PC-9 (cell line): Measurements from ENCODE around the gene NUMB. TPM values are rescaled to one million over a fixed set of nuclear protein-coding genes. Genes with fewer than 3 reads are reported as not detected.

Source experiments
- BruUV-seq: library from RNA; stranded (reverse); fragments of 400-500 nt; replicated peaks from 2 replicates; lab custom pipeline; 2021; lab: Mats Ljungman, UMichigan
- CTCF ChIA-PET: fragments of 300-600 bp; sonication (Branson Sonifier 250); formaldehyde crosslinking; loops from one replicate; lab custom pipeline; 2022; ENCODE audit warnings: antibody characterized with exemption; lab: Charles Lee
- POLR2A ChIA-PET: fragments of 300-600 bp; sonication (Branson Sonifier 250); formaldehyde crosslinking; loops from one replicate; lab custom pipeline; 2022; ENCODE audit warnings: antibody characterized with exemption; ENCODE audit not compliant: unreplicated experiment; lab: Charles Lee
- DNase-seq, 2 experiments: peaks; one replicate each; pipeline versions ENCODE4 v3.0.0 to v3.0.0-alpha.2; 2015 to 2022; ENCODE audit warnings: mixed read lengths in 1 of 2
- H2AFZ ChIP-seq: fragments of 200-600 bp; sonication (generic); 2 replicates; pipeline ENCODE4 v1.8.1; 2017; ENCODE audit warnings: antibody characterized with exemption
- H3F3A ChIP-seq: fragments of 200-600 bp; sonication (generic); 2 replicates; pipeline ENCODE4 v1.8.1; 2017; ENCODE audit warnings: antibody characterized with exemption, mild to moderate bottlenecking, low read depth; ENCODE audit not compliant: insufficient read depth
- H3K27ac ChIP-seq: fragments of 200-600 bp; sonication (generic); 2 replicates; pipeline ENCODE4 v1.6.1; 2016; ENCODE audit warnings: mixed run types
- H3K27me3 ChIP-seq: fragments of 200-600 bp; sonication (generic); 2 replicates; pipeline ENCODE4 v1.6.1; 2016; ENCODE audit warnings: low read depth, mixed run types; ENCODE audit not compliant: insufficient read depth
- H3K36me3 ChIP-seq: fragments of 200-600 bp; sonication (generic); 2 replicates; pipeline ENCODE4 v1.6.1; 2016; ENCODE audit warnings: low read depth, mixed run types
- H3K4me1 ChIP-seq: fragments of 200-600 bp; sonication (generic); replicated peaks from 2 replicates; pipeline ENCODE4 v1.6.1; 2016; ENCODE audit warnings: mixed run types; ENCODE audit not compliant: insufficient read depth
- H3K4me2 ChIP-seq: fragments of 200-600 bp; sonication (generic); 2 replicates; pipeline ENCODE4 v1.6.1; 2017; ENCODE audit warnings: mixed run types
- H3K4me3 ChIP-seq: fragments of 200-600 bp; sonication (generic); 2 replicates; pipeline ENCODE4 v1.6.1; 2016; ENCODE audit warnings: mixed run types
- H3K79me2 ChIP-seq: fragments of 200-600 bp; sonication (generic); 2 replicates; pipeline ENCODE4 v1.6.1; 2017; ENCODE audit warnings: low read depth, mixed run types
- H3K9me2 ChIP-seq: fragments of 200-600 bp; sonication (generic); 2 replicates; pipeline ENCODE4 v1.8.1; 2017; ENCODE audit warnings: mild to moderate bottlenecking; ENCODE audit not compliant: insufficient read depth
- H3K9me3 ChIP-seq: fragments of 200-600 bp; sonication (generic); 2 replicates; pipeline ENCODE4 v1.8.1; 2016; ENCODE audit warnings: low read depth; ENCODE audit not compliant: insufficient read depth
- H4K20me1 ChIP-seq: fragments of 200-600 bp; sonication (generic); 2 replicates; pipeline ENCODE4 v1.8.1; 2017; ENCODE audit not compliant: insufficient read depth
- EZH2 ChIP-seq: fragments of 200-600 bp; sonication (generic); IDR thresholded peaks from 2 replicates; pipeline ENCODE4 v1.8.0; 2017; ENCODE audit warnings: antibody characterized with exemption, low read depth
- intact Hi-C: fragments of 100-400 bp; cut with micrococcal nuclease; formaldehyde crosslinking; loops from one replicate; pipeline ENCODE4 v1.10.0; 2022; ENCODE audit not compliant: unreplicated experiment
- total RNA-seq: library from RNA; stranded (reverse); gene quantifications from 2 replicates; pipeline ENCODE4 v1.2.3, GENCODE V29; 2021
- TF ChIP-seq, protein P1 (sequence below): fragments of 200-600 bp; sonication (generic); conservative IDR thresholded peaks from 2 replicates; pipeline ENCODE4 v1.6.1; 2017; ENCODE audit warnings: mixed run types, antibody characterized with exemption, mild to moderate bottlenecking, moderate library complexity

NUMB gene
- total RNA-seq, 1 experiment from 2014 or later = 64.5 TPM

DNA sequence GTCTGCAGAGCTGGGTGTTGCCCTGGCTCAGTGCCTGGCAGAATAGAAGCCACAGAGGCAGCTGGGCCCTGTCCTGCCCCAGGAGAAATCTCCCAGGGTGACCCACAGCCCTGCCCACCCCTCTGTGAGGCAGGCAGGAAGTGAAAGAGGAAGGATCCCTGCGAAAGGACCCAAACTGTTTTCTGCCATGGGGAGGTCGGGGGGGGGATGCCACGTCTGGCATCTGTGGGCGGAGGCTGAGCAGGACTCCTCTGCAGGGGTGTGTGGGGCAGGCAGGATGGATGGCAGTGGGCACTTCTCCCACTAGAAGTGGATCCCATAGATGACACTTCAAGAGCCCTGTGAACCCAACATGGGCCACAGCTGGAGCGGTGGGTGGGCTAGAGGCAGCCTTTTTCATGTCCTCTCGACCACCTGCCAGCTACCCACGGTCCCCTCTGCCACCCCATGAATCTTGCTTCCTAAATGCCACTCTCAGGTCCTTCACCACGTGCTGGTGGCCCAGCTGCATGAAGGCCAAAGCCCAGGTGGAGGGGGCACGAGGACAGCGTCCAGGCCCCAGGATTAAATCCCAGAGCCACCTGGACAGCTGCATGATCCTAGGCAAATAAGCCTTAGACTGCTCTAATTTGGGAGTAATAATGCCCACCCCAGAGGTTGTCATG, 217.4 kb downstream of the NUMB start:
- POLR2A ChIA-PET = no interaction called here

DNA sequence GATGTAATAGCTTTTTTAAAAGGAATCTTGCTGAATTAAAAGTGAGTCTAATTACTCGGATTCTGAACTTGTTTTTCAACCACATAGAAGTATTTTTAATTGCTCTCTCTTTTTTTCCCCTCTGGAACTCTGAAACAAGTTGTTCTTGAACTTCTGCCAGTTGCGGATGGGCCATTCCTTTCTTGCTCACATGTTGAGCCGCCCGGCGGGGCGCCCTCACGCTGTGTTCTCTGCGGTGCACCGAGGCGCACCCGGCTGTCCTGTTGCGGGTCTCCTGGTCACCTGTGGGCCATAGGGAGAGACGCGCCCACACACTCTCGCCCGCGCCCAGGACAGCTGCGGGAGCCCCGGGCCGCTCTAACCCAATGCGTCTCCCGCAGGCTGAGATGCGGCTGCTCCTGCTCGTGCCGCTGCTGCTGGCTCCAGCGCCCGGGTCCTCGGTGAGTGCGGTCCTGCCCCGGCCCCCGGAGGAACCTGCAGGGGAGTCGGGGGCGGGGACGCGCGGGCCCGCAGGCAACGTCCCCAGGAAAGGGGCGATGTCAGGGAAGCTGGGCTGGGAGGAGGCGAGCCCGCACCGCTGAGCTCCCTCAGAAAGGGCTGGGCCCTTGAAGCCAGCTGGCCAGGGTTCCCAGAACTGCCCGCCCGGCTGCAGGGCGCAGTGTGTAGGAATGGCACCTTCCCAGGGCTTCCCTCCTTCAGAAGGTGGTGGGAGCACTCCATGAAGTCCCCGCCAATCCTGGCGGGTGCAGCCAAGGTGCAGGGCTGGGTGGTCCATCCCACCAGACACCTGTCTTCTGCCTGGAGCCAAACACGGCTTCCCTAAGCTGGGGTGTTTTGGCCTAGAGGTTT, 218.7 kb downstream of the NUMB start:
- Histone ChIP-seq H4K20me1 (no peaks in the 10 kb centered on the region), H3K27me3 (peaks cover 35% of the 10 kb centered on the region; the same call in 1 of the 2 replicates), H3K79me2 (no peaks in the 10 kb centered on the region), H3K36me3 (no peaks in the 10 kb centered on the region), H3K27ac (no peak overlapping the region), H3F3A (peaks cover 15% of the 10 kb centered on the region; the same call in 1 of the 2 replicates), H3K4me2 (no peak overlapping the region), H2AFZ (no peak overlapping the region), H3K4me1 (peaks cover 4% of the 10 kb centered on the region; the same call in 1 of the 2 replicates), H3K4me3 (no peak overlapping the region), H3K9me3 (no peaks in the 10 kb centered on the region), H3K9me2 (no peaks in the 10 kb centered on the region)
- ChIA-PET CTCF (no interaction called here), POLR2A (interaction anchor here (0.6 kb wide), 1 partner anchor 554 kb away, joined by 5 read pairs; no protein-coding TSS in a partner anchor)
- TF ChIP-seq, protein P1, sequence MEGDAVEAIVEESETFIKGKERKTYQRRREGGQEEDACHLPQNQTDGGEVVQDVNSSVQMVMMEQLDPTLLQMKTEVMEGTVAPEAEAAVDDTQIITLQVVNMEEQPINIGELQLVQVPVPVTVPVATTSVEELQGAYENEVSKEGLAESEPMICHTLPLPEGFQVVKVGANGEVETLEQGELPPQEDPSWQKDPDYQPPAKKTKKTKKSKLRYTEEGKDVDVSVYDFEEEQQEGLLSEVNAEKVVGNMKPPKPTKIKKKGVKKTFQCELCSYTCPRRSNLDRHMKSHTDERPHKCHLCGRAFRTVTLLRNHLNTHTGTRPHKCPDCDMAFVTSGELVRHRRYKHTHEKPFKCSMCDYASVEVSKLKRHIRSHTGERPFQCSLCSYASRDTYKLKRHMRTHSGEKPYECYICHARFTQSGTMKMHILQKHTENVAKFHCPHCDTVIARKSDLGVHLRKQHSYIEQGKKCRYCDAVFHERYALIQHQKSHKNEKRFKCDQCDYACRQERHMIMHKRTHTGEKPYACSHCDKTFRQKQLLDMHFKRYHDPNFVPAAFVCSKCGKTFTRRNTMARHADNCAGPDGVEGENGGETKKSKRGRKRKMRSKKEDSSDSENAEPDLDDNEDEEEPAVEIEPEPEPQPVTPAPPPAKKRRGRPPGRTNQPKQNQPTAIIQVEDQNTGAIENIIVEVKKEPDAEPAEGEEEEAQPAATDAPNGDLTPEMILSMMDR = no peak
- no peak for TF ChIP-seq EZH2
- no TSS peak for BruUV-seq
- no peak for DNase-seq
- intact Hi-C loops = no loop called here

More for the DNA sequence above, 217.4 kb downstream of the NUMB start:
- H3K27ac ChIP-seq = no peak overlapping the region
- BruUV-seq = no TSS peak
- H3K27me3 ChIP-seq = peaks cover 24% of the 10 kb centered on the region; the same call in 1 of the 2 replicates
- H3K9me3 ChIP-seq = no peaks in the 10 kb centered on the region
- peaks cover 4% of the 10 kb centered on the region; the same call in 1 of the 2 replicates for H3K4me1 ChIP-seq
- TF ChIP-seq, protein P1 = no peak
- no peak for TF ChIP-seq EZH2
- H3K9me2 ChIP-seq = no peaks in the 10 kb centered on the region
- no peaks in the 10 kb centered on the region for H3K36me3 ChIP-seq
- peaks cover 7% of the 10 kb centered on the region; the same call in 1 of the 2 replicates for H3F3A ChIP-seq
- CTCF ChIA-PET = no interaction called here
- H2AFZ ChIP-seq = no peak overlapping the region
- no peaks in the 10 kb centered on the region for H3K79me2 ChIP-seq
- H4K20me1 ChIP-seq = no peaks in the 10 kb centered on the region
- DNase-seq = no peak
- intact Hi-C loops = no loop called here
- no peak overlapping the region for H3K4me3 ChIP-seq
- H3K4me2 ChIP-seq = no peak overlapping the region

- Histone ChIP-seq H3K27me3 (peaks cover 37% of the 10 kb centered on the region; the same call in 1 of the 2 replicates), H3K9me2 (no peaks in the 10 kb centered on the region), H3K36me3 (no peaks in the 10 kb centered on the region), H3K79me2 (no peaks in the 10 kb centered on the region), H3K9me3 (no peaks in the 10 kb centered on the region), H3K27ac (no peak overlapping the region), H3K4me1 (peaks cover 4% of the 10 kb centered on the region; the same call in 1 of the 2 replicates), H4K20me1 (no peaks in the 10 kb centered on the region), H2AFZ (no peak overlapping the region), H3F3A (peaks cover 15% of the 10 kb centered on the region; the same call in 1 of the 2 replicates), H3K4me3 (no peak overlapping the region), H3K4me2 (peak overlapping the region; percentile 22; the same call in 1 of the 2 replicates)
- ChIA-PET POLR2A (interaction anchor here (0.6 kb wide), 1 partner anchor 555 kb away, joined by 5 read pairs; no protein-coding TSS in a partner anchor), CTCF (no interaction called here)
- intact Hi-C loops = no loop called here
- no peak for TF ChIP-seq EZH2
- TF ChIP-seq, protein P1 = no peak
- no peak for DNase-seq
- BruUV-seq = no TSS peak
Observed at GRCh38 chr14:73238941-73239340, 219.4 kb downstream of the NUMB start.
